Measurements from ENCODE around the gene GLRA1. TPM values are rescaled to one million over a fixed set of nuclear protein-coding genes. Genes with fewer than 3 reads are reported as not detected.

GLRA1 gene
- total RNA-seq, 1 donor from 2014 or later: 0.22 TPM

GRCh38 chr5:151947931-151948608 lies 23.4 kb upstream of the GLRA1 start:
- H3K27me3 Mint-ChIP-seq (ENCODE audit: unreplicated experiment): peaks cover 1% of the 10 kb centered on the region
- no peak overlapping the region for H3K4me3 Mint-ChIP-seq (ENCODE audit: unreplicated experiment)
- peaks cover 28% of the 10 kb centered on the region for H3K4me1 Mint-ChIP-seq (ENCODE audit: low read depth, unreplicated experiment)
- TF ChIP-seq CTCF (IDR thresholded peaks at IDR 0.05; ENCODE audit: partially characterized antibody, unreplicated experiment): no peak
- no peaks in the 10 kb centered on the region for H3K36me3 Mint-ChIP-seq (ENCODE audit: unreplicated experiment)
- no peak overlapping the region for H3K27ac Mint-ChIP-seq (ENCODE audit: unreplicated experiment)
- peaks cover 1% of the 10 kb centered on the region for H3K9me3 Mint-ChIP-seq (ENCODE audit: unreplicated experiment)
- no peak for DNase-seq

GRCh38 chr5:151937851-151938250 lies 13.2 kb upstream of the GLRA1 start:
- no peak for DNase-seq
- Mint-ChIP-seq H3K9me3 (ENCODE audit: unreplicated experiment) (no peaks in the 10 kb centered on the region), H3K4me1 (ENCODE audit: low read depth, unreplicated experiment) (peaks cover 5% of the 10 kb centered on the region), H3K4me3 (ENCODE audit: unreplicated experiment) (no peak overlapping the region), H3K27me3 (ENCODE audit: unreplicated experiment) (no peaks in the 10 kb centered on the region), H3K36me3 (ENCODE audit: unreplicated experiment) (peaks cover 7% of the 10 kb centered on the region), H3K27ac (ENCODE audit: unreplicated experiment) (no peak overlapping the region)
- no peak for TF ChIP-seq CTCF (IDR thresholded peaks at IDR 0.05; ENCODE audit: partially characterized antibody, unreplicated experiment)

- Mint-ChIP-seq H3K9me3 (ENCODE audit: unreplicated experiment) (peaks cover 4% of the 10 kb centered on the region), H3K36me3 (ENCODE audit: unreplicated experiment) (peaks cover 25% of the 10 kb centered on the region), H3K27ac (ENCODE audit: unreplicated experiment) (no peak overlapping the region), H3K4me1 (ENCODE audit: low read depth, unreplicated experiment) (peaks cover 5% of the 10 kb centered on the region), H3K4me3 (ENCODE audit: unreplicated experiment) (no peak overlapping the region), H3K27me3 (ENCODE audit: unreplicated experiment) (no peaks in the 10 kb centered on the region)
- DNase-seq: no peak
- no peak for TF ChIP-seq CTCF (IDR thresholded peaks at IDR 0.05; ENCODE audit: partially characterized antibody, unreplicated experiment)
Measured at GRCh38 chr5:151935135-151935695, 10.6 kb upstream of the GLRA1 start.

GRCh38 chr5:151931260-151931659 lies 6.6 kb upstream of the GLRA1 start:
- Mint-ChIP-seq H3K4me1 (ENCODE audit: low read depth, unreplicated experiment) (no peaks in the 10 kb centered on the region), H3K27me3 (ENCODE audit: unreplicated experiment) (peaks cover 2% of the 10 kb centered on the region), H3K27ac (ENCODE audit: unreplicated experiment) (no peak overlapping the region), H3K9me3 (ENCODE audit: unreplicated experiment) (peaks cover 4% of the 10 kb centered on the region), H3K4me3 (ENCODE audit: unreplicated experiment) (no peak overlapping the region), H3K36me3 (ENCODE audit: unreplicated experiment) (peaks cover 25% of the 10 kb centered on the region)
- DNase-seq: no peak
- TF ChIP-seq CTCF (IDR thresholded peaks at IDR 0.05; ENCODE audit: partially characterized antibody, unreplicated experiment): no peak

- Mint-ChIP-seq H3K4me1 (ENCODE audit: low read depth, unreplicated experiment) (peaks cover 16% of the 10 kb centered on the region), H3K36me3 (ENCODE audit: unreplicated experiment) (peaks cover 2% of the 10 kb centered on the region), H3K4me3 (ENCODE audit: unreplicated experiment) (no peak overlapping the region), H3K27ac (ENCODE audit: unreplicated experiment) (peak overlapping the region; percentile 30), H3K27me3 (ENCODE audit: unreplicated experiment) (peaks cover 7% of the 10 kb centered on the region), H3K9me3 (ENCODE audit: unreplicated experiment) (no peaks in the 10 kb centered on the region)
- DNase-seq: no peak
- no peak for TF ChIP-seq CTCF (IDR thresholded peaks at IDR 0.05; ENCODE audit: partially characterized antibody, unreplicated experiment)
Measured at GRCh38 chr5:151926188-151926587, 1.5 kb upstream of the GLRA1 start.

Measured in glutamatergic neuron (in vitro differentiated cells).